SW 1271 (cell line): Measurements from ENCODE around the gene SDF4.
"Not testable (repeated sequence)": the region's sequence is repeated elsewhere in the genome, so short reads cannot be mapped to it uniquely, and the experiment has no call there.

ENCODE experiments used
- DNase-seq, 2 experiments: peaks; one replicate each; lab custom pipeline; 2025; lab: John Stamatoyannopoulos, UW

SDF4 gene

DNA sequence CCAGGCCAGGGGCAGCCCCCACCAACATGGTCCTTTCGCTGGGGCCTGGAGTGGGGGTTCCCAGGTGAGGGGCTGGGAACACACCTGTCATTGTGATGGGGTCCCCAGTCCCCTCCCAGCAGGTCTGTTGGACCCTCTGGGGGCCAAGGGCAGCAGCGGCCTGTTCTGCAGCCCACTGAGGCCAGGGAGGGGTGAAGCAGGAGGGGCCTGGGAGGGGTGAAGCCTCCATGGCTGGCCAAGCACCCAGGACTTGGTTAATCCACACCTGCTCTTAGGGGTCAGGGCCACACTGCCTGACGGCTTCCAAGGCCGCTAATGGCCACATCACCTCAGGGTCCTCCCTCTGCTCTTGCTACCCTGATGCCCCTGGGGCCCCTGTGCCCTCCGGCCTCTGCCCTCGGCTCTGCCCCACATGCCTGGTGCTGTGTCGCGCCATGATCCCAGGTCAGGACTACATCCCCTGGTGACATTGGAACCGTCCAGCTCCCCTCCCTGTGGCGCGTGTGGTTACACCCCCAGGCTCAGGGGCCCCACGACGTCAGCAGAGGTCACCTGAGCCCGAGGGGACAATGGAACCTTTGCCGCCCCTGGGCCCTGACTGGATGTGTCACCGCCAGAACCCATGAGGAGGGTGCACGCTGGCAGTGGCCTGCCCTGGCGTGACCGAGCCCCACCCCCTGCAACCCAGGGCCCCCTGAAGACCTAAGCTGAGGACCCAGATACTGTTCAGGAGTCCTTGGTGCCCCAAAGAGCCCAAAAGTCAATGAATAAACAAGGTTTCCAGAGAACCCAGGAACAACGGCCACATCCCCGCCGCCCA, 32.5 kb downstream of the SDF4 start:
- DNase-seq = no peak

DNA sequence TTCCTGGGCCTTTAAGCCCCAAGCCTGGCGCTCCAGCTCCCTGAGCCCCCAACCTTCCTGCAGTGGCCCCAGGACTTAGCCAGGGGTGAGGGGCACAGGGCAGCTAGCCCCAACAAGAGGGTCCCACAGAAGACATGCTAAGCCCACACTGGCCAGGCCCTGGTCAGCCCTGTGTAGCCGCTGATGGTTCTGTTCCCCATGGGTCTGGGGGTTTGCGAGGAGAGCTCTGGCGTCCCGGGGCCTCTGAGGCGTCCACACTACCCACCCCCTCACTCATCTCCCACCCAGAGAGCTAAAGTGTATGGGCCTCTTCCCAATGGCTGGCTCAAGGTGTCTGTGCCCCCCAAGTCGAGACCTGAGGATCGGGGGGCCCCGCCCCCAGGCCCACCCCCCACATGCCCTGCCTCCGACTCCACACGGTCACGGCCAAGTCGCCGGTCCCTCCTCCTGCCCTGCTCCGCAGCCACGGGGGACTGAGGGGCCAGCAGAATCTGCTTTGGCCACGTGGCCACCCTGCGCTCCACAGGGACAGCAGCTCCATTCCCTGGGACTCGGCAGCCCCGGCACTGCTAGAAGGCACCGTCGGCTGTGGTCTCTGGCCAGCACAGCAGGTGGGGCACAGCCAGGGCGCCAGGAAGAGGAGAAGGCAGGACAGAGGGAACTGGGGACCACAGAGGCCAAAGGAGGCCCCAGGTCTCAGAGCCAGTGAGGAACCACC, 33.2 kb downstream of the SDF4 start:
- no peak for DNase-seq

DNA sequence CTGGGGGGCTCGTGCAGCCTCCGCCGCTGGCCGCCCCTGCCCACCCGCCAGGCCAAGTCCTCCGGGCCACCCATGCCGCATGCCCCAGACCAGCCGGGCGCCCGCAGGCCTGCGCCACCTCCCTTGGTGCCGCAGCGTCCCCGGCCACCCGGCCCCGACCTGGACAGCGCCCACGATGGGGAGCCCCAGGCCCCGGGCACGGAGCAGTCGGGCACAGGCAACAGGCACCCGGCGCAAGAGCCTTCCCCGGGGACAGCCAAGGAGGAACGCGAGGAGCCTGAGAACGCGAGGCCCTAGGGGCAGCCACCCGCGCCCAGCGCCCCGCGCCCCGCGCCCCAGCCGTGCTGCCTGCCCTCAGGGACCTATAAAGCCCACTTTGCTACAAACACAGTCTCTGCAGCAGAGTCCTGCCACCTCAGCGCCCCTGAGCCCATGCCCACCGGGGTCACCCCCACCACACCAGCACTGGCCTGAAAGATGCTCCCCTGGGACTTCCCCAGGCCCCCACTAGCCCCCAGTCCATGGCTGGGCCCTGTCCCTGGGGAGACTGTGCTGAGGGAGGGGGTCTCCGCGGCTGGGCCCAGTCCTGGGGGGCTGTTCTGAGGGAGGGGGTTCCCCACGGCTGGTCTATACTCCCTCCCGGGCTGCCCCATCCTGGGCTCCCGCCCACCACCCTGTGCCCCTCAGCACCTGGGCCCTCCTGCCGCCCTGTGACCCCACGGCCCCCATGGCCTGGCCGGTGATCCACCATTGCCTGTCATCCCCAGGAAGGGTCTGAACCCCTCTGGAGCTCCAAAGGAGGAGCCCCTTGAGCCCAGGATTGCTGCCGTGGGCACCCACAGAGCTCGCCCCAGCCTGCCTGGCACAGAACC, 34.0 kb downstream of the SDF4 start:
- DNase-seq = no peak

DNA sequence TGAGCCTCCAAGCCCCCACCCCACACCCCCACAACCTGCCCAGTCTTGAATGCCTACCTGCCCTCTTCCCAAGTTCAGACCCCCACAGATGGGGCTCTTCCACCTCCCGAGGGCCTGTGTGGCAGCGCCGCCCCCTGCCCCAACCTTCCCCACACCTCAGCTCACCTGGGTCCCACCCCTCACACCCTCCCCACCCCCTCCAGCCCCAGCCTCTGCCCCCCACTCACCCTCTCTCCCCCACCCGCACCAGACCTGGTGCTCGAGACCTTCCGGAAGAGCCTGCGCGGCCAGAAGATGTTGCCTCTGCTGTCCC, 34.7 kb downstream of the SDF4 start:
- no peak for DNase-seq

DNA sequence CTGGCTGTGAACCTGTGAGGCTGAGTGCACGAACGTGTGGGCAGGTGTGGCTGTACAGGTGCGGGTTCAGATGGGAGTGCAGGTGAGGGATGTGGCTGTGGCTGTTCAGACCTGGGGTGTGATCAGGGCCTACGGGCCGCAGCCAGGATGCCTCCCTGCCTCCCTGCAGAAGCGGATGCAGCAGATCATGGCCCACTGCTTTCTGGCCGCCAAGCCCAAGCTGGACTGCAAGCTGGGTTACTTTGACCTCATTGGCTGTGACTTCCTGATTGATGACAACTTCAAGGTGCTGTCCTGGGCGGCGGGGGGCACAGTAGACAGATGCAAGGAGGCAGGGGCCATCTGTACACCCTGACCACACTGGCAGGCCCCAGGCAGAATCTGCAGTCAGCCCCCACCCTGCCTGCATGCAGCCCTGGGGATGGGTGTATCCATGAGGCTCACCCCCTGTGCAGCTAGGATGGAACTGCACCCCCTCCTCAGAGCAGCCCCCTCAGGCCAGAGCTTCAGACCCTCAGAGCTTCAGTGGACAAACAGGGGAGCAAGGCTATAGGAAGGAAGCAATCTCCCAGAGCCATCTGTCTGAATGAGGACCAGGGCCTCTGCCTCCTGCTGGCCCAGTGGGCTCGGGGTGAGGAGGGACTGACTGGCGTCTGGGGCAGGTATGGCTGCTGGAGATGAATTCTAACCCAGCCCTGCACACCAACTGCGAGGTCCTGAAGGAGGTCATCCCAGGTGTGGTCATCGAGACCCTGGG, 35.2 kb downstream of the SDF4 start:
- DNase-seq = no peak

GRCh38 chr1:1195726-1196125, 36.1 kb downstream of the SDF4 start:
- not testable (repeated sequence) for DNase-seq

GRCh38 chr1:1194723-1195122, 37.1 kb downstream of the SDF4 start:
- DNase-seq = no peak

GRCh38 chr1:1191734-1192133, 40.1 kb downstream of the SDF4 start:
- no peak for DNase-seq

DNA sequence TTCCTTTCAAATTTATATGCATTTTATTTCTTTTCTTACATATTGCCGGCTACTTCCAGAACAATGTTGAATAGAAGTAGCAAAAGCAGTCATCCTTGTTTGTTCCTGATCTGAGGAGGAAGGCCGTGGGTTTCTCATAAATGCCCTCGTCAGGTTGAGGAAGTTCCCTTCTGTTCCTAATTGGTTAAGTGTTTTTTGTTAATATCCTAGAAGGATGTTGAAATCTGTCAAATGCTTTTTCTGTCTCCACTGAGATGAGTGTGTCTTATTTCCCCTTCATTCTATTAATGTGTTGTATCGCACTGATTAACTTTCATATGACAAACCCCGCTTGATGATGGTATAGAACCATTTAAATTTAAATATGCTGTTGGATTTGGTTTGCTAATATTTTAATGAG, 42.7 kb downstream of the SDF4 start:
- no peak for DNase-seq

DNA sequence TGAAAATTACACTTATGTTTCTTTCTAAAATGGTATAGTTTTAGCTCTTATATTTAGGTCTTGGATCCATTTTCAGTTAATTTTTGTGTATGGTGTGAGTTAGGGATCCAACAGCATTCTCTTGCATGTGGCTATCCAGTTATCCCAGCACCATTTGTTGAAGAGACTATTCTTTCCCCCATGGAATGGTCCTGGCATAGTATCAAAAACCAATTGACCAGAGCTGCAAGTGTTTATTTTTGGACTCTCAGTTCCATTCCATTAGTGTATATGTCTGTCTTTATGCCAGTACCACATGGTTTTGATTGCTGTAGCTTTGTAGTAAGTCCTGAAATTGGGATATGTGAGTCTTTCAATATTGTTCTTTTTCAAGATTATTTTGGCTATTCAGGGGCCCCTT, 43.9 kb downstream of the SDF4 start:
- DNase-seq = no peak

- DNase-seq = no peak
These were observed 46.6 kb downstream of the SDF4 start for GRCh38 chr1:1185101-1185765.

GRCh38 chr1:1183833-1184775, 47.7 kb downstream of the SDF4 start:
- DNase-seq = no peak

DNA sequence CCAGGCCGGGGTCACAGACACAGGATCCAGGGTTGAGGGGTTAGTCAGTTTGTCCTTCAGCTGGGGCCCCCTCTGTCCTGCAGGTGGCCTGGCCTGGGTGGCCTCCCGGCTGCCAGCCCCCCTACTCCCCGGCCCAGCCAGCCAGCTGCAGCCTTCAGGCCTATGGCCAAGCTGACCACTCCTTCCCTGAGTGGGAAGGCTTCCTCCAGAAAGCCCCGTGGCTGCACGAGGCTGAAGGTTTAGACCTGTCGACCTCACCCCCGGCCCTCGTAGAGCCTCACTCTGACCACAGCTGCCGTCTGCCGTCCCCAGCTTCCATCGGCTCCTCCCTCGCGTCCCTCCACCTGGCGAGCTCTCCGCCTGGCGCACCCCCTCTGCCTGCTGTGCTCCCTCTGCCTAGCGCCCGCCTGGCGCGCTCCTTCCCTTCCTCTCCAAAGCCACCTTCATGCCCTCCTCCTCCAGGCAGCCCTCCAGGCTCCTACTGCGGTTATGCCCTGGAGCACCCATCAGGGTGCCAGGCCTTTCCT, 48.5 kb downstream of the SDF4 start:
- DNase-seq = no peak

- no peak for DNase-seq
These were observed 49.1 kb downstream of the SDF4 start for GRCh38 chr1:1182491-1183220.

GRCh38 chr1:1181938-1182410, 49.8 kb downstream of the SDF4 start:
- DNase-seq = no peak

DNA sequence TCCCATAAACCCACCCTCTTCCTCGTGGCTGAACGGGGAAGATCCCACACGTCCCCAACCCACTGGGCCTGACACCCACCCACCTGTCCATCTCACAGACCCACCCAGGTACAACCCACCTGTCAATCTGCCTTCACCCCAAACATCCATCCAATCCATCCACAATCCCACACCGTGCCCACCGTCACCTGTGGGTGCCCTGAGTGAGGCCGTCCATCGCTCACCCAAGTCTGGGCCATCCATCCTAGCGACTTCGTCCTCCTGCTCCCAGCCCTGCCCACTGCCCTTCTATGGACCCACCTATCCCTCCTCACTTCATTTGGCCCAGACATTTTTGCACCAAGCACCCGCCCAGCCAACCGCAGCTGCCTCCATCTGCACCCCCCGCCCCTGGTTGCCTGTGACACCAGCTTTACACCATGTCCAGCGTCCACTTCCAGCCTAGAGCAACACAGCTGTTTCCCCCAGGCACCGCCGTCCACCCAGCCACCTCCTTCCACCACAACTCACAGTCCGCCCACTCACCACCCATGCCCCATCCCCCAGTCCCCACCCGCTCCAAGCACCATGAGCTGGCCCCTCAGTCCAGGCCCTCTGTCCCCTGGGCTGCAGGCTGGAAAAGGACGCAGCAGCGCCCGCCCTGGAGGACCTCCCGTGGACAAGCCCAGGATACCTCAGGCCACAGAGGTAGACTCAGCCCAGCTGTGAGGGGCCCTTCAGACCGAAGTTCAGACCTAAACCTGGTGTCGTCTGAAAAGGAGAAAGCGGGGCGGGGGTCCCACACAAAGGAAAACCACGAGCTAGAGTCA, 50.5 kb downstream of the SDF4 start:
- no peak for DNase-seq

- DNase-seq = no peak
These were observed 51.6 kb downstream of the SDF4 start for GRCh38 chr1:1179983-1180861.
